AG04449 (cell line): ENCODE measurements around the gene MAL.

ENCODE experiments used
- CTCF ChIA-PET: fragments of 350-600 bp; formaldehyde crosslinking; extraction: SDS; loops from one replicate; lab custom pipeline; 2021; ENCODE audit warnings: antibody characterized with exemption; lab: Yijun Ruan, JAX
- POLR2A ChIA-PET: fragments of 400-600, 350-600 bp; formaldehyde crosslinking; extraction: SDS; loops from one replicate; lab custom pipeline; 2020; ENCODE audit warnings: antibody characterized with exemption, inconsistent platforms; lab: Yijun Ruan, JAX
- DNase-seq: peaks from one replicate; pipeline ENCODE4 v3.0.0-alpha.2; 2010; ENCODE audit warnings: low read depth, low spot score
- H3K4me3 ChIP-seq: 2 replicates; pipeline ENCODE4 v1.5.1; 2011; ENCODE audit warnings: low read depth, mild to moderate bottlenecking, control low read depth, low read length
- CTCF ChIP-seq: IDR thresholded peaks from one replicate; pipeline ENCODE4 v1.5.1; 2011; ENCODE audit warnings: mild to moderate bottlenecking, moderate library complexity, low read length, control low read depth, inconsistent platforms; ENCODE audit not compliant: insufficient read depth; ENCODE audit errors: missing control alignments

The MAL gene

GRCh38 chr2:95021023-95021416 is 4.5 kb upstream of the MAL start:
- no peak for TF ChIP-seq CTCF
- ChIA-PET POLR2A (no interaction called here), CTCF (interaction anchor here (0.5 to 0.7 kb wide), 2 partner anchors 10 to 35 kb away, joined by 3 read pairs; no protein-coding TSS in a partner anchor)
- H3K4me3 ChIP-seq = no peak overlapping the region
- DNase-seq = no peak

GRCh38 chr2:95021847-95022246 is 3.7 kb upstream of the MAL start:
- no peak overlapping the region for H3K4me3 ChIP-seq
- DNase-seq = no peak
- ChIA-PET CTCF (interaction anchor here (1.0 to 3.2 kb wide), 11 partner anchors 9 to 100 kb away, joined by 3 to 21 read pairs (median 6); partner anchors contain the start of gene MRPS5), POLR2A (no interaction called here)
- TF ChIP-seq CTCF = no peak

- CTCF ChIA-PET = interaction anchor here (0.7 to 3.2 kb wide), 13 partner anchors 10 to 322 kb away, joined by 3 to 21 read pairs (median 6); partner anchors contain the start of gene MRPS5
- no peak overlapping the region for H3K4me3 ChIP-seq
- POLR2A ChIA-PET = no interaction called here
- peak; percentile 89 for TF ChIP-seq CTCF
- no peak for DNase-seq
Observed at GRCh38 chr2:95022309-95023221, 2.9 kb upstream of the MAL start.

- no peak for TF ChIP-seq CTCF
- DNase-seq = no peak
- ChIA-PET POLR2A (no interaction called here), CTCF (interaction anchor here (0.7 to 3.2 kb wide), 10 partner anchors 11 to 322 kb away, joined by 3 to 21 read pairs (median 6); partner anchors contain the start of gene MRPS5)
- no peak overlapping the region for H3K4me3 ChIP-seq
Observed at GRCh38 chr2:95023222-95023597, 2.3 kb upstream of the MAL start.

GRCh38 chr2:95024371-95024770 is 1.1 kb upstream of the MAL start:
- H3K4me3 ChIP-seq = no peak overlapping the region
- no peak for DNase-seq
- ChIA-PET POLR2A (no interaction called here), CTCF (interaction anchor here (1.0 to 3.2 kb wide), 6 partner anchors 9 to 91 kb away, joined by 4 to 21 read pairs (median 12); no protein-coding TSS in a partner anchor)
- no peak for TF ChIP-seq CTCF

GRCh38 chr2:95024960-95025405 is 525 bp upstream of the MAL start:
- H3K4me3 ChIP-seq = no peak overlapping the region
- POLR2A ChIA-PET = no interaction called here
- DNase-seq = no peak

More at GRCh38 chr2:95024960-95025405, 525 bp upstream of the MAL start:
- no peak for TF ChIP-seq CTCF
- CTCF ChIA-PET = interaction anchor here (1.5 to 3.2 kb wide), 4 partner anchors 12 to 54 kb away, joined by 4 to 18 read pairs (median 12); no protein-coding TSS in a partner anchor
